ENCODE measurements around the gene PGLYRP4.

DNA sequence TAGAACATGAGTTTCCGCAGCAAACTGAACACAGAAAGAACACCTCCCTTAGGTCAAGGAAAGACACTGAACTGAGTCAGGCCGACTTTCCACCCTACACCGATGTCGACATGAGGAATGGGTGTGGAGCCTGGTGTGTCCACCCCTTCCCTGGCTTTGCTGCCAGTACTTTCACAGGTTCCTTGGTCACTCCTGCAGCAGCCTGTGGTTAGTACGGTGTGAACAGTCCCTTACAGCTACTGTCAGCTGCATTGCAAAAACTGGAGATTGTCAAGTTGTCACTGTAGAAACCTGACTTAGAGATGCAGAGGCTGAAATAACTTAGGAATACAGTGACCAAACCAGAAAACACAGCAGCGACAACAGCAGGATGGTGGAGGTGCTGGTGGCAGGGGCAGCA, 43.0 kb downstream of the PGLYRP4 start:
- TF ChIP-seq EZH2 (IDR thresholded peaks at IDR 0.05; ENCODE audit: low read depth), result no peak
- TF ChIP-seq, protein P1, sequence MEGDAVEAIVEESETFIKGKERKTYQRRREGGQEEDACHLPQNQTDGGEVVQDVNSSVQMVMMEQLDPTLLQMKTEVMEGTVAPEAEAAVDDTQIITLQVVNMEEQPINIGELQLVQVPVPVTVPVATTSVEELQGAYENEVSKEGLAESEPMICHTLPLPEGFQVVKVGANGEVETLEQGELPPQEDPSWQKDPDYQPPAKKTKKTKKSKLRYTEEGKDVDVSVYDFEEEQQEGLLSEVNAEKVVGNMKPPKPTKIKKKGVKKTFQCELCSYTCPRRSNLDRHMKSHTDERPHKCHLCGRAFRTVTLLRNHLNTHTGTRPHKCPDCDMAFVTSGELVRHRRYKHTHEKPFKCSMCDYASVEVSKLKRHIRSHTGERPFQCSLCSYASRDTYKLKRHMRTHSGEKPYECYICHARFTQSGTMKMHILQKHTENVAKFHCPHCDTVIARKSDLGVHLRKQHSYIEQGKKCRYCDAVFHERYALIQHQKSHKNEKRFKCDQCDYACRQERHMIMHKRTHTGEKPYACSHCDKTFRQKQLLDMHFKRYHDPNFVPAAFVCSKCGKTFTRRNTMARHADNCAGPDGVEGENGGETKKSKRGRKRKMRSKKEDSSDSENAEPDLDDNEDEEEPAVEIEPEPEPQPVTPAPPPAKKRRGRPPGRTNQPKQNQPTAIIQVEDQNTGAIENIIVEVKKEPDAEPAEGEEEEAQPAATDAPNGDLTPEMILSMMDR (conservative IDR thresholded peaks at IDR 0.05), result no peak

Measured in PC-9 (cell line).